LNCaP clone FGC (cell line): Measurements from ENCODE around the gene CTSS.

Experiments used
- DNase-seq: peaks from one replicate; pipeline ENCODE4 v3.0.0-alpha.2; 2011; ENCODE audit warnings: low read depth
- H3K4me3 ChIP-seq: 2 replicates; pipeline ENCODE4 v1.5.1; 2011; ENCODE audit warnings: mild to moderate bottlenecking, low read depth, low read length, control low read depth
- CTCF ChIP-seq: IDR thresholded peaks from 2 replicates; pipeline ENCODE4 v1.5.1; 2012; ENCODE audit warnings: mild to moderate bottlenecking; ENCODE audit not compliant: control insufficient read depth, insufficient read depth; ENCODE audit errors: extremely low read depth

CTSS gene

GRCh38 chr1:150793221-150793620 is 27.6 kb upstream of the CTSS start:
- no peak overlapping the region for H3K4me3 ChIP-seq
- TF ChIP-seq CTCF, result no peak
- DNase-seq, result no peak

- H3K4me3 ChIP-seq, result no peak overlapping the region
- TF ChIP-seq CTCF, result no peak
- no peak for DNase-seq
Observed at GRCh38 chr1:150791585-150791984, 26.0 kb upstream of the CTSS start.

GRCh38 chr1:150789396-150789795 is 23.8 kb upstream of the CTSS start:
- TF ChIP-seq CTCF, result no peak
- no peak for DNase-seq
- H3K4me3 ChIP-seq, result no peak overlapping the region

GRCh38 chr1:150788946-150789345 is 23.4 kb upstream of the CTSS start:
- H3K4me3 ChIP-seq, result no peak overlapping the region
- DNase-seq, result no peak
- no peak for TF ChIP-seq CTCF

GRCh38 chr1:150787455-150787854 is 21.9 kb upstream of the CTSS start:
- no peak for TF ChIP-seq CTCF
- no peak for DNase-seq

GRCh38 chr1:150780510-150780909 is 14.9 kb upstream of the CTSS start:
- no peak overlapping the region for H3K4me3 ChIP-seq
- TF ChIP-seq CTCF, result no peak
- DNase-seq, result no peak

More at GRCh38 chr1:150787455-150787854, 21.9 kb upstream of the CTSS start:
- H3K4me3 ChIP-seq, result no peak overlapping the region

- no peak for TF ChIP-seq CTCF
- no peak overlapping the region for H3K4me3 ChIP-seq
- no peak for DNase-seq
Observed at GRCh38 chr1:150778409-150778808, 12.8 kb upstream of the CTSS start.
